ENCODE results near the gene LIF.
"Not testable (repeated sequence)": the region's sequence is repeated elsewhere in the genome, so short reads cannot be mapped to it uniquely, and the experiment has no call there.

LIF gene

GRCh38 chr22:30202531-30203006 lies 44.0 kb downstream of the LIF start:
- Mint-ChIP-seq H3K27ac (peak overlapping the region; percentile 96 to 98 (median 97)), H3K36me3 (ENCODE audit: low read depth) (no peaks in the 10 kb centered on the region), H3K4me3 (peak overlapping the region in 2 of 3 experiments; percentile 6 to 38), H3K9me3 (no peaks in the 10 kb centered on the region), H3K27me3 (ENCODE audit: low read depth) (peaks cover 17% of the 10 kb centered on the region), H3K4me1 (peaks cover 59% of the 10 kb centered on the region)
- TF ChIP-seq CTCF (IDR thresholded peaks at IDR 0.05; ENCODE audit: unreplicated experiment in 3 of 3), result no peak

GRCh38 chr22:30201945-30202344 lies 44.6 kb downstream of the LIF start:
- H3K9me3 Mint-ChIP-seq, result no peaks in the 10 kb centered on the region
- peaks cover 14% of the 10 kb centered on the region for H3K27me3 Mint-ChIP-seq (ENCODE audit: low read depth)
- peak overlapping the region; percentile 96 to 98 (median 97) for H3K27ac Mint-ChIP-seq
- TF ChIP-seq CTCF (IDR thresholded peaks at IDR 0.05; ENCODE audit: unreplicated experiment in 3 of 3), result no peak
- H3K4me1 Mint-ChIP-seq, result peaks cover 58% of the 10 kb centered on the region
- no peaks in the 10 kb centered on the region for H3K36me3 Mint-ChIP-seq (ENCODE audit: low read depth)
- H3K4me3 Mint-ChIP-seq, result peak overlapping the region in 1 of 3 experiments; percentile 16

GRCh38 chr22:30200905-30201304 lies 45.7 kb downstream of the LIF start:
- H3K9me3 Mint-ChIP-seq; H3K36me3 Mint-ChIP-seq (ENCODE audit: low read depth); H3K4me3 Mint-ChIP-seq: not testable (repeated sequence)
- H3K4me1 Mint-ChIP-seq, result peaks cover 61% of the 10 kb centered on the region
- H3K27me3 Mint-ChIP-seq (ENCODE audit: low read depth), result peaks cover 10% of the 10 kb centered on the region
- H3K27ac Mint-ChIP-seq, result peak overlapping the region in 1 of 3 experiments; percentile 76

GRCh38 chr22:30198921-30199320 lies 47.6 kb downstream of the LIF start:
- peaks cover 5% of the 10 kb centered on the region for H3K27me3 Mint-ChIP-seq (ENCODE audit: low read depth)
- peaks cover 57% of the 10 kb centered on the region for H3K4me1 Mint-ChIP-seq
- H3K4me3 Mint-ChIP-seq, result no peak overlapping the region
- no peaks in the 10 kb centered on the region for H3K9me3 Mint-ChIP-seq
- peak overlapping the region; percentile 44 to 87 (median 74) for H3K27ac Mint-ChIP-seq
- H3K36me3 Mint-ChIP-seq (ENCODE audit: low read depth), result no peaks in the 10 kb centered on the region
- no peak for TF ChIP-seq CTCF (IDR thresholded peaks at IDR 0.05; ENCODE audit: unreplicated experiment in 3 of 3)

GRCh38 chr22:30198152-30198825 lies 48.3 kb downstream of the LIF start:
- Mint-ChIP-seq H3K4me3 (no peak overlapping the region), H3K4me1 (peaks cover 53% of the 10 kb centered on the region), H3K36me3 (ENCODE audit: low read depth) (no peaks in the 10 kb centered on the region), H3K27me3 (ENCODE audit: low read depth) (peaks cover 5% of the 10 kb centered on the region), H3K27ac (peak overlapping the region; percentile 43 to 87 (median 52)), H3K9me3 (no peaks in the 10 kb centered on the region)
- no peak for TF ChIP-seq CTCF (IDR thresholded peaks at IDR 0.05; ENCODE audit: unreplicated experiment in 3 of 3)

- Mint-ChIP-seq H3K4me1 (peaks cover 50% of the 10 kb centered on the region), H3K27ac (peak overlapping the region; percentile 98 to 99 (median 98))
- TF ChIP-seq CTCF (IDR thresholded peaks at IDR 0.05; ENCODE audit: unreplicated experiment in 3 of 3), result no peak
Measured at GRCh38 chr22:30197389-30197788, 49.2 kb downstream of the LIF start.

More at GRCh38 chr22:30197389-30197788, 49.2 kb downstream of the LIF start:
- Mint-ChIP-seq H3K27me3 (ENCODE audit: low read depth) (peaks cover 5% of the 10 kb centered on the region), H3K9me3 (no peaks in the 10 kb centered on the region), H3K4me3 (no peak overlapping the region), H3K36me3 (ENCODE audit: low read depth) (no peaks in the 10 kb centered on the region)

All from nephron (organoid).